Left ventricle myocardium superior (tissue), 1 donor: ENCODE data around the gene SWI5. TPM values are rescaled to one million over a fixed set of nuclear protein-coding genes. Genes with fewer than 3 reads are reported as not detected.

ENCODE experiments used
- microRNA-seq: library from miRNA; unstranded; fragments of <30 nt; microRNA quantifications from one replicate; pipeline ENCODE4 v1.2.0, GENCODE V29; 2020; ENCODE audit warnings: borderline number of aligned reads
- total RNA-seq: library from RNA; stranded (reverse); fragmentation: NEBNext Ultra II Directional; extraction: Animal tissue kit (Norgen Biotek cat#: 25700); gene quantifications from one replicate; pipeline ENCODE4 v1.2.1, GENCODE V29; 2021
- donor health status: DM: no; HTN: yes; CAD: no; lungs with severe emphysema.

The SWI5 gene
- total RNA-seq, 1 donor from 2014 or later = 16.2 TPM

Small RNA genes lying within 50 kb of the gene (microRNA-seq; reads per million reads assigned to microRNA genes)
- gene MIR199B (623 reads per million, percentile 69 among the genes with 10 or more reads in this experiment), gene MIR3154 (not detected)

Other genes starting within 250 kb of the SWI5 start
- 4.7 TPM for gene NAIF1, start 209.0 kb upstream of the SWI5 start, total RNA-seq
- 4.8 TPM for gene SLC25A25, start 208.0 kb upstream of the SWI5 start, total RNA-seq
- gene PTGES2, start 148.5 kb upstream of the SWI5 start, total RNA-seq = 157 TPM
- gene LCN2, start 126.8 kb upstream of the SWI5 start, total RNA-seq = 0.32 TPM
- gene BBLN, start 116.0 kb upstream of the SWI5 start, total RNA-seq = 41.7 TPM
- gene CIZ1, start 84.7 kb upstream of the SWI5 start, total RNA-seq = 76.6 TPM
- gene DNM1, start 72.9 kb upstream of the SWI5 start, total RNA-seq = 5.4 TPM
- gene GOLGA2, start 269 bp upstream of the SWI5 start, total RNA-seq = 83.5 TPM
- 41.4 TPM for gene TRUB2, start 46.2 kb downstream of the SWI5 start, total RNA-seq
- gene COQ4, start 46.6 kb downstream of the SWI5 start, total RNA-seq = 30.7 TPM
- 19.4 TPM for gene SLC27A4, start 64.3 kb downstream of the SWI5 start, total RNA-seq
- 51.6 TPM for gene URM1, start 95.1 kb downstream of the SWI5 start, total RNA-seq
- gene CERCAM, start 144.6 kb downstream of the SWI5 start, total RNA-seq = 7.0 TPM
- 15.3 TPM for gene ODF2, start 179.7 kb downstream of the SWI5 start, total RNA-seq
- 20.6 TPM for gene GLE1, start 228.4 kb downstream of the SWI5 start, total RNA-seq